ENCODE measurements around the gene LOXHD1.

The LOXHD1 gene

GRCh38 chr18:46445522-46446313, 211.3 kb downstream of the LOXHD1 start:
- no peak for DNase-seq

- no peak for DNase-seq
These were observed 218.0 kb downstream of the LOXHD1 start for GRCh38 chr18:46439037-46439436.

- no peak for DNase-seq
These were observed 220.0 kb downstream of the LOXHD1 start for GRCh38 chr18:46437061-46437460.

DNA sequence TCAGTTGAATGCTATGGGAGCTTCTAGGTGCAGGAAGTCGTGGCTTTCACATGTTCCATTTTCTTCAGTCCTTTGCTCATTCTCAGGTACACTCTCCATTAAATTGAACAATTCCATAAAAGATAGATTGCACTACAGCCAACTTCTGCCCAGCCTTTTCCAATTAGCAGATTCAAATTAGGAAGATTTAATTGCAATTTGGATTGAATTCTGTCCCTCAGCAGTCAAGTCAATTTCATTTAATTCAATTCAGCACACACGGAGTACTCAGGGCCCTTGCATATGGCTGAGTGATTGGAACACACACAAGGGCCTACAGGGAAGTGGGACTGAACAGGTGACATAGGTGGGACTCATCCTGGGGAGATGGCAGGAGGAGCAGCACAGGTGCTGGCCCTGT, 220.4 kb downstream of the LOXHD1 start:
- DNase-seq, result no peak

- DNase-seq, result no peak
These were observed 222.0 kb downstream of the LOXHD1 start for GRCh38 chr18:46435031-46435430.

DNA sequence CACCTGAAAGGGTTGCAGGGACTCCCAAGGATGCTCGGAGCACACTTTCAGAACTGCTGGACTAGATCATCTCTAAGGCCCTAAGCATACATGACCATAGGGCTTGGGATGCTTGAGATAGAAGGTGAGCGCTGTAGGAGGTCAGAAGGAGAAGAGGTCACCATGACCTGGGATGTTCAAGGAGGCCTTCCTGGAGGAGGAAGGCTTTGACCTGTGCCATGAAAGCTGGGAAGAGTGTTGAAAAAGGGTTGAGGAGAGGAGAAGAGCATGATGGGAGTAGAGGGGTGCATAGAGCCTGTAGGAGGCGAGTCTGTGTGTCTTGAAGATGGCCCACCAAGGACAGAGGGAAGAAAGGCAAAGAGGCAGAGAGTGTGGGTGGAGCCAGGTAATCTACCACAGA, 222.4 kb downstream of the LOXHD1 start:
- DNase-seq, result no peak

DNA sequence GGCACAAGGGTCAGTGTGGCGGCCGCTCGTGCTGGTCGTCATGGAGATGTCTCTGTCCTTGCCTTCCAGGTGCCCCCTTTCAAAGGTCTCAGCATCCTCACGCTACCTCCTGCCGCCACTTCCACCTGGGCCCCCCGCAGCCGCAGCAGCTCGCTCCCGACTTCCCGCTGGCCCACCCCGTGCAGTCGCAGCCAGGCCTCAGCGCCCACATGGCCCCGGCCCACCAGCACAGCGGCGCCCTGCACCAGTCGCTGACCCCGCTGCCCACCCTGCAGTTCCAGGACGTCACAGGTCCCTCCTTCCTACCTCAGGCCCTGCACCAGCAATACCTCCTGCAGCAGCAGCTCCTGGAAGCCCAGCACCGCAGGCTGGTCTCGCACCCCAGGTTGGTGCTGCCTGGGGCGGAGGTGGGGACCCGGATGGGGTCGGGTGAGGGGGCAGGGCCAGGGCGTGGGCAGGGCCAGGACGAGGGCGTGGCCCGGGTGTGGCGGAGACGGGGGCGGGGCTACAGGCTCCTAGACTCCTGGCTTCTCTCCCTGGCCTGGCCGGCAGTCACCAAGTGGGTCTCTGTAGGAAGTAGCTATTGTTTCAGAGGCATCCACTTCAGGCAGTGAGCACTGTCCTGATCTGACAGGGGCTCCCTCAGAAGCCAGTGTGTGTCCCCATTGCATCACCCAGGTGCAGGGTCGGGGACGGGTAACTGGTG, 223.7 kb downstream of the LOXHD1 start:
- DNase-seq, result no peak

DNA sequence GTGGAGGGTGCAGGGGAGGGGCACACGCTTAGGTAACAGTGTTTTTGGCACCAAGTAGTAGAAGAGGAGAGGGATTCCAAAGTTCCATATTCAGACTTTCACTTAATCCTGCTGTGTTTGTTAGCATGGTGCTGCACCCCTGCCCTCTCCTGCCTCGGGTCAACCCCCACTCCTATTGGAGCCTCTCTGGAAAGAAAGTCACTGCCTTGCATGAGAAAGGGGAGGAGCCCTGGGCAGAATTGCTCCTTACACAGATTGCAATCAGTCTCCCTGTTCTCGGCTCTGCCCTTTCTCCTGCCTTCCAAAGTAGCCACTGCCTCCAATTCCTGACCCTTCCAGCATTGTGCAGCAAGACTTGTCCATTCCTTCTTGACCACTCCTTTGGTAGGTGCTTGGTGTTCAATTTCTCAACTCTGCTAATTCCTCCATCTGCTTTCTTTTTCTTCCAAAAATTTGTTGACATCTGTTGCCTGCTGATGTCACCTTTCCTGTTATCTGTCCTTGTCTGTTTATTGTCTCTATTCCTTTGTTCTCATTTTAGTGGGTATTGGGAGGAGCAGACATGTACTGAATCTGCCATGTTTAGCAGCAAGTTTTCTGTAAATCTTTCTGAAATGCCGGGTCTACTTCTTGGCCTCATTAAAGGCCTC, 225.4 kb downstream of the LOXHD1 start:
- no peak for DNase-seq

DNA sequence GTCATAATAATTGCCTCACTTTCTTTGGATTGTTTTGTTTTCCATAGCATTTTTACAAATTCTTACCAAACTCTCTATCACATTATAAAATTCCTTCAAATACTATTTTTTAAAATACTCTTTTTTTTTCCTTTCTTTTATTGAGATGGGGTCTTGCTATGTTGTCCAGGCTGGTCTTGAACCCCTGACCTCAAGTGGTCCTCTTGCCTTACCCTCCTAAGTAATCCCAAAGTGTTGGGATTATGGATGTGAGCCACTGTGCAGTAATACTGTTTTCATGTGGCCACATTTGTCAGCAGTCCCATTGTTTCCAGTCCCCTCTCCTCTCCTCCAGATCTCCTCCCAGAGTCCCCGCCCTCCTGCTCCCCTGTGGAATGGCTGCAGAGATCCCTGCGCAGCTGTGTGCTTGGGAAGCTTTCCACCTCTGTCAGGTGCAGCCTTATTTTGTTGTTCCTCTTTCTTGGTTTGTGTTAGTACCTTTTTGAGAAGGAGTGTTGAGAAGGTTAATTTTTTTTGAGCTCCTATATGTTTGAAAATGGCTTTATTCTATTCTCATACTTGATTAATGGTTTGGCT, 227.3 kb downstream of the LOXHD1 start:
- no peak for DNase-seq

GRCh38 chr18:46429130-46429529, 227.9 kb downstream of the LOXHD1 start:
- no peak for DNase-seq

GRCh38 chr18:46428368-46428767, 228.7 kb downstream of the LOXHD1 start:
- DNase-seq, result no peak

DNA sequence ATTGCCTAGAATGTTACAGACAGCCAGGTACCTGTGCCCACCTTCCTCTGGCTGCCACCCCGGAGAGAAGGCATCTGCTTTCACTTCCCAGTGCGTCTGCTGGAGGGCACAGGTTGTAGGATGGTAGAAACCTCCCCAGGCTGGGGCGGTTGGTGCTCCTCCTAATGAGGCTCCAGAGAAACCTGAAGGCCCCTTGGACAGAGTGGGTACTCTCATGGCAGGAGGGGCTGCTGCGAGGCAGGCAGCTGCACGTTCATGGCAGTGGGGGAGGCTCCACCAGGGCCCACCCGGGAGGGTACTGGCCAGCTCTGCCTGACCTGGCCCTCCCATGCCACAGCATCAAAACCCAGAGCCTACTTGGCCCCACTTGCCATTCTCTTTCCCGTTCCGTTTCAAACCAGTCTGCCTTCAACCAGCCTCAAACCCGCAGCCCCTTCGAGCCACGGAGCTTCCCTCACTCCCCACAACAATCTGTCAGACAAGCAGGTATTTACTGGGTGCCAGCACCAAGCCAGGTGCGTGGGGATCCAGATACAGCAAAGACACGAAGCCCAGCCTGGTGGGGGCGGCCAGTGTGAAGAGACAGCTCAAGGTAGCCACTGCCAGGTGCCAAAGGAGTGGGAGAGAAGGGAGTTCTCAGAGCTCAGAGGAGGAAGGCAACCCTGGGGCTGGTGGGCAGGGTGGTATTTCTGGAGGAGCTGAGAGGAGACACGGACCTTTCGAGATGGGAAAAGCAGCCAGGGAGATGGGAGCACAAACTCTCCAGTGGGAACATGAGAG, 229.6 kb downstream of the LOXHD1 start:
- no peak for DNase-seq
